Activated naive CD8-positive, alpha-beta T cell treated with anti-CD3 and anti-CD28 coated beads, Interleukin-2, amount 50 U/mL, for 24 hours (primary cell): ENCODE data around the gene CLCA2.

ENCODE experiments used
- ATAC-seq: fragments of 150-1000 bp; cut with Tn5 transposase; one replicate; pipeline ENCODE4 v1.10.0; 2021
- DNase-seq: peaks from one replicate; pipeline ENCODE4 v3.0.0; 2021
- H3K27ac Mint-ChIP-seq: one replicate; pipeline ENCODE4 v1.8.0; 2021; ENCODE audit warnings: mild to moderate bottlenecking, mixed read lengths
- H3K27me3 Mint-ChIP-seq: one replicate; pipeline ENCODE4 v1.8.0; 2021; ENCODE audit warnings: mixed read lengths
- H3K36me3 Mint-ChIP-seq: one replicate; pipeline ENCODE4 v1.8.0; 2021; ENCODE audit warnings: low read depth, mixed read lengths
- H3K4me1 Mint-ChIP-seq: one replicate; pipeline ENCODE4 v1.8.0; 2021; ENCODE audit warnings: mixed read lengths
- H3K4me3 Mint-ChIP-seq: one replicate; pipeline ENCODE4 v1.8.0; 2021; ENCODE audit warnings: mild to moderate bottlenecking, moderate library complexity, mixed read lengths
- H3K9me3 Mint-ChIP-seq: one replicate; pipeline ENCODE4 v1.8.0; 2021; ENCODE audit warnings: mixed read lengths

The CLCA2 gene

DNA sequence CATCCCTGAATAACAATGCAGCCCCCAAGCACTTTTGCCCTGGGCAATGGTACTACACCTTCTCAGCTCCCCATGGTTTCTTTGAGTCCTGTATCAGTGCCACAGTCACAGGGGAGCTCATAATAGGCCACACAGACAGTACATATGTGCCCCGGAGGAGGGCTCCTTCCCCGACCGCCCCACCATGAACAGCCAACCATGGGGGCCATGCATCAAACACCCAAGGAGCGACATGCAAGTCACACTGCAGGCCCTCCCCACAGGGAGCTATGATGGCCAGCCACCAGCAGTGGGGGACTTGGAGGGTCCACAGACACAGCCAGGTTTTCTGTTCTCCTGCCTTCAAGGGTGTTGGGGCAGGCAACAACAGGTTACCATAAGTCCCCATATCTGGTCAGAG, 13.1 kb upstream of the CLCA2 start:
- Mint-ChIP-seq H3K4me3 (no peak overlapping the region), H3K27me3 (no peaks in the 10 kb centered on the region), H3K27ac (no peak overlapping the region), H3K9me3 (no peaks in the 10 kb centered on the region), H3K4me1 (no peaks in the 10 kb centered on the region), H3K36me3 (no peaks in the 10 kb centered on the region)
- ATAC-seq (peak; percentile 5), DNase-seq (no peak)

DNA sequence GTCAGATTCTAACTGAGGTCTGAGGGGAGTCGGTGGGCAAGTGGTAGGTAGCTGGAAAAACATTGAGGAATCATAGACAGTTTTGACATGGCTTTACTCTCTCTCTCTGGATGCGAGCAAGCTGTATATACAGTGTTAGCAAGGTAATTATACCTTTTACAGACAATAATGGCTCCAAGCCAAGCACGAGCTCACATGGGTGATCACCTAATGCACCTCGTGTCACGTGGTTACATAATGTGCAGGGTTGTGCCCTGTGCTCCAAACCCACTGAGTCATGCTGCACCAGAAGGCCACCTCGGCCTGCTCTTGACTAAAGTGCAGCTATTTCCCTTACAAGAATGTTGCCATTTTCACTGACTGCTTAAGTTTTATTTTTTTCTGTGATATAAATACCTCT, 7.6 kb upstream of the CLCA2 start:
- H3K4me3 Mint-ChIP-seq: no peak overlapping the region
- no peak for DNase-seq
- H3K36me3 Mint-ChIP-seq: no peaks in the 10 kb centered on the region
- H3K27me3 Mint-ChIP-seq: no peaks in the 10 kb centered on the region
- ATAC-seq: no peak
- no peak overlapping the region for H3K27ac Mint-ChIP-seq
- H3K4me1 Mint-ChIP-seq: peaks cover 1% of the 10 kb centered on the region
- H3K9me3 Mint-ChIP-seq: no peaks in the 10 kb centered on the region

DNA sequence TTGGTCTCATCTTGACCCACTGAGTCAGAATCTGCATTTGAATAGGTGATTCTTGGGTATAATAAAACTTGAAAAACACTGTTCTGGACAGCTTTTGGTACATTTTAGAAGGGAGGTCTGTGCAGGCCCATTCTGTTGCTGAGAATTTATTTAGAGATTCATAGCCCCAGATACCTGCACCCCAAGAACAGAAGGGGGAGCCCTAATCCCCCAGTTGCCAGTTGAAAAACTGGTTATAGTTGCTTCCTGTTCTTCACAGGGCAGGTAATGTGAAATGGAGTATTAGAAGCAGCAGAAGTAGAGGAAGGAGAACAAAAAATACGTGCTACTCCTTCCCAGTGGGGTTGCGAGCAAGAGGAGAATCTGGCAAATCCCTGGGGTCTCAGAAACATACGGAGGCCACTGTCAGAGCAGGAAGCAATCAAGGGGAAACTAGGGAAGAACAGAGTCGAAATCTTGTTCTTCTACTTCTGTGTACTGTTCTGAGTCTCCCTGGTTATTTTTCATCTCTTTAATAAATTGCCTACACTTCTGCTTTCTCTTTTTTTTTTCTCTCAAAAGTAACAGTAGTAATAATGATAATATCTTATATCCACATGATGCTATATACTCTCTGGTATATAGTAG, 4.6 kb upstream of the CLCA2 start:
- no peak overlapping the region for H3K4me3 Mint-ChIP-seq
- no peaks in the 10 kb centered on the region for H3K36me3 Mint-ChIP-seq
- ATAC-seq (peak; percentile 68), DNase-seq (peak; percentile 15)
- H3K27ac Mint-ChIP-seq: no peak overlapping the region
- H3K4me1 Mint-ChIP-seq: peaks cover 1% of the 10 kb centered on the region
- H3K27me3 Mint-ChIP-seq: no peaks in the 10 kb centered on the region
- no peaks in the 10 kb centered on the region for H3K9me3 Mint-ChIP-seq

DNA sequence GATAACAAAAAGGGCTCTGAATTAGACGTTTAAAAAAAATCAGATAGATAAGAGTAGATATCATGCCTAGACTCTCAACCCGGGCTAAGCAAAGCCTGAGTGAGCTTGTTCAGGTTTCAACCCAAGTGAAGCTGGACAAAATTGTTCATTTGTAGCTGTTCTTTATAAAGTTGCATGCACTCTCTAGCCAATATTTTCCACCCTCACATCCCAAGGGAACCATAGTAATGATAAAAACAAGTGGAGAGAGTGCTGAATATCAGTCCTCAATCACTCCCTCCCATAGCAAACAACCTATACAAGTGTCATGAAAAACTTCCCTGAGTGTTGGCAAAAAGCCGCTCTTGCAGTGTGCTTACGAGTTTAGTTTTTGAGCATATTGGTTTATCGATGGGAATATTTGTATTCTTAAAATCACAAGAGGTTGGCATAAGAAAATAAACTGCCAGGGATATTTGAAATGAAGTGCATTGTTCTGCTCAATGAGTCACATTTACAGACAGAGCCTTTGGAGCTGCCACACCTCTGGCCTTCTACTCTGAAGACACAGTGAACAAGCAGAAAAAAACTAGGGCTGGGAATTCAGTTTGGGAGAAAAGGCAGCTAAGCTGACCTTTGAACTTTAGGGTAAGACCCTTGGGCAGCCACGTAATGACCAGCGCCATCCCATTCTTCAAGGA, 2.2 kb upstream of the CLCA2 start:
- Mint-ChIP-seq H3K36me3 (no peaks in the 10 kb centered on the region), H3K4me3 (no peak overlapping the region), H3K4me1 (peaks cover 1% of the 10 kb centered on the region), H3K27ac (no peak overlapping the region), H3K27me3 (peaks cover 2% of the 10 kb centered on the region), H3K9me3 (no peaks in the 10 kb centered on the region)
- ATAC-seq (no peak), DNase-seq (no peak)

DNA sequence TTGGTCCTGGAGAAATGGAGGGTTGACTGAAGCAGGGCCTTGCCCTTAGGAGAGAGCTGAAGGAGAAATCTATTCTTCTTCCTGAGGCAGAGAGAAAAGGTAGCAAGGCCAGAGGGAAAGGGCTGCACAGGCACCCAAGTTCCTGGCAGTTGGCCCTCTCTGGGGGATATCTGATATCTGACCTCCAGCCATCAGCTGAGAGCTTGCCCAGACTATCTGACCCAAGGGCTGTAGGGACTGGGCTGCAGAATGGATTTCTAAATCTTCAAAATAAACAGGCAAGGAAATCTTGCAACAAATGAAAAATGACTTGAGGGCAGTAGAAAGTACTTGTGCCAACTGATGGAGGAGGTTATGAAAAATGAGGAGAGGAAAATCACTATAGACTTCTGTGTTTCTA, 498 bp upstream of the CLCA2 start:
- H3K36me3 Mint-ChIP-seq: no peaks in the 10 kb centered on the region
- H3K4me1 Mint-ChIP-seq: peaks cover 1% of the 10 kb centered on the region
- peaks cover 2% of the 10 kb centered on the region for H3K27me3 Mint-ChIP-seq
- H3K27ac Mint-ChIP-seq: no peak overlapping the region
- no peak overlapping the region for H3K4me3 Mint-ChIP-seq
- no peaks in the 10 kb centered on the region for H3K9me3 Mint-ChIP-seq
- ATAC-seq (no peak), DNase-seq (no peak)

DNA sequence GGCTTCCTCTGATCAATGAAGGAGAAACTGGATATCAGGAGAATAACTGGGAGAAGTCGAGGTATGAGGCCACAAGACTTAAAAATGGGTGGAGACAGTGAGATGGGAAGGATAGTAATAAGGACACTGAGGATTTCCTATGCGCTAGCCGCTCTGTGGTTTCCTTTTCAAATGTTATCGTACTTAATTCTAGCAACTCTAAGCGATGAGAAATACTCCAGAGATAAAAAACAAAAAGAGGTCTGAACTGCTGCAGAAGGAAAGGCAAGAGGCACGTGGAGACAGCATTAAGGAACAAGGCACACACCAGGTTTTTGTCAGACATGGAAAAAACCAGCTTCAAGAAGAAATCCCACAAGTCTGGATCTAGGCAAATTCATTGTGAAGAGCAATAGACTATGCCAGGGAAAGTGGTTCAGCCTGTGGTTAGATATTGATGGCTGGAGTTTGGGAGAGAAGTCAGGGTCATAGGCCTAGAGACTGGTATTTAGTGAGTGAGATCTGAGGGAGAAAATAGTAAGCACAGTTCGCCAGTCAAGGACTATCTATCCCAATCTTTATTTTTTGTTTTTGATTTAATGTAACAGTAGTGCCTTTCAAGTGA, 5.3 kb downstream of the CLCA2 start:
- Mint-ChIP-seq H3K4me3 (no peak overlapping the region), H3K36me3 (no peaks in the 10 kb centered on the region), H3K4me1 (no peaks in the 10 kb centered on the region), H3K27me3 (peaks cover 3% of the 10 kb centered on the region), H3K9me3 (no peaks in the 10 kb centered on the region), H3K27ac (no peak overlapping the region)
- ATAC-seq (no peak), DNase-seq (no peak)

DNA sequence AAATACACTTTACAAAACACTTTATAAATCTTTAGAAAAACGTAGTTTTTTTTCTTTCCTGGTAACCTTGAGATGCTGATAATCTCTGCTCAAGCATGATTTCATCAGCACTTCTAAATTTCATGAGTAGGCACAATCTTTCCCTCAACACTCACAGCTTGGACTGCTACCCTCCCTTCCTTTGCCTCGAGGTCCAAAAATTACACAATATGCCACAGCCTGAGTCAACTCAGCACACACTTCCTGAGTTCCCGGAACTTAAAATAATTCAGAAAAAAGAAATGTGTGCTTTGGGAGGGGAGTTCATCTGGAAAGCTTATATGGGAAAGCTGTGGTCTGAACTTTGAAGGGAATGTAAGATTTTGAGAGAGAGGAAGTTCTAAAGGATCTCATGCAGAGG, 5.9 kb downstream of the CLCA2 start:
- no peaks in the 10 kb centered on the region for H3K9me3 Mint-ChIP-seq
- DNase-seq (no peak), ATAC-seq (peak; percentile 81)
- no peaks in the 10 kb centered on the region for H3K4me1 Mint-ChIP-seq
- H3K4me3 Mint-ChIP-seq: no peak overlapping the region
- peaks cover 3% of the 10 kb centered on the region for H3K27me3 Mint-ChIP-seq
- H3K27ac Mint-ChIP-seq: no peak overlapping the region
- no peaks in the 10 kb centered on the region for H3K36me3 Mint-ChIP-seq

DNA sequence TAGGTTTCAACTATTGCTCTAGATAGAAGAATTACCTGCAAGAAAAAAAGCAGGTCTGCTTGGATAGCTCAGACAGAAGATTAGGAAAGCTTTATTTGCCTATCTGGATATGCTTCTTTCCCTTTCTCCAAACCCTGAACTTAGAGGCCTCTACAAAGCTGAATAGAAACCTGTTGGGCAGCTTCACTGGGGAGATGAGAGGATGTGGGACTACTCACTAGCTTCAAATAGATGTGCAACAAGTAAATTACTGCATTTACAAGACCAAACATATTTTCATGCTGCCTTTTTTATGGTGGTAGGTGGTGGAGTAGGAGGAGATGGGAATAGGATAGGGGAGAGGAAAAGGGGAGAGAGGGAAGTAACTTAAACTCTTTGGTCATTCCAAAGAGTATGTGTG, 6.4 kb downstream of the CLCA2 start:
- no peaks in the 10 kb centered on the region for H3K36me3 Mint-ChIP-seq
- ATAC-seq: no peak
- H3K27me3 Mint-ChIP-seq: peaks cover 2% of the 10 kb centered on the region
- no peaks in the 10 kb centered on the region for H3K9me3 Mint-ChIP-seq
- H3K27ac Mint-ChIP-seq: no peak overlapping the region
- no peaks in the 10 kb centered on the region for H3K4me1 Mint-ChIP-seq
- no peak overlapping the region for H3K4me3 Mint-ChIP-seq
- DNase-seq: no peak

DNA sequence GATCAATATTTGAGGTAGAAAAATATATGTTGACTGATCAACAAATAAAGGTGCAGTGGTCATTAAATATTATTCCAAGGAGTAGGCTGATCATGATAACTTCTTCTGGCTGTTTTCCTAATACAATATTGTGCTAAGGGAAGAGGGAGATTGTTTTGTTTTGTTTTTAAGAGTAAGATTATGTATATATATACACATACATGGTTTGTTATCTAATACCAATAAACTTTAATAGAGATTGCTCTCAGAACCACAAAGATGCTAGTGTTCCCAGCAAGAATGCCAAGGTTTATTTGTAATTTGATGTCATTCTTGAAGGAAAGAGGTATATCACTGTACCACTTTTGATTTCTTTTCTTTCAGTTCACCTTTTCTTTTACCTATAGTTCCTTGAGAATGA, 10.1 kb downstream of the CLCA2 start:
- DNase-seq (no peak), ATAC-seq (no peak)
- no peaks in the 10 kb centered on the region for H3K36me3 Mint-ChIP-seq
- H3K9me3 Mint-ChIP-seq: no peaks in the 10 kb centered on the region
- no peak overlapping the region for H3K4me3 Mint-ChIP-seq
- peaks cover 2% of the 10 kb centered on the region for H3K27me3 Mint-ChIP-seq
- no peak overlapping the region for H3K27ac Mint-ChIP-seq
- H3K4me1 Mint-ChIP-seq: no peaks in the 10 kb centered on the region

DNA sequence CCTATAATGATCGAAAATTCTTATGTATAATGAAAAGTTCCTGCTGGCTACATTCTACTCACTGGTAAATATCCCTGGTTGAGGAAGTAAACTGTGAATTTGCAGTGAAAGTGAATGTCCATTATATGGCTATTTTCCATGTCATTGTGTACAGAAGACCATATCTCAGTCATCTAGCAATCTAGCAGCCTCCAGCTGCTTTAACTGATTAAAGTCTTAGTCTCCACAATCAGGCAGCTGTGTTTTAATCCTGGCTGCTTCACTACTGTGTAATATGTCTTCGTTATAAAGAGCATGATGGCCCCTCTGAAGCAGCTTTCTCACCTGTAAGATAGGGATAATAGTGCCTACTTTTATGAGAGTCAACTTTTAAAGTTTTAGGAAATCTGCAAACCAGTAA, 11.4 kb downstream of the CLCA2 start:
- no peaks in the 10 kb centered on the region for H3K9me3 Mint-ChIP-seq
- peaks cover 2% of the 10 kb centered on the region for H3K27me3 Mint-ChIP-seq
- no peak overlapping the region for H3K27ac Mint-ChIP-seq
- no peaks in the 10 kb centered on the region for H3K4me1 Mint-ChIP-seq
- no peak for DNase-seq
- ATAC-seq: no peak
- no peak overlapping the region for H3K4me3 Mint-ChIP-seq
- H3K36me3 Mint-ChIP-seq: no peaks in the 10 kb centered on the region

DNA sequence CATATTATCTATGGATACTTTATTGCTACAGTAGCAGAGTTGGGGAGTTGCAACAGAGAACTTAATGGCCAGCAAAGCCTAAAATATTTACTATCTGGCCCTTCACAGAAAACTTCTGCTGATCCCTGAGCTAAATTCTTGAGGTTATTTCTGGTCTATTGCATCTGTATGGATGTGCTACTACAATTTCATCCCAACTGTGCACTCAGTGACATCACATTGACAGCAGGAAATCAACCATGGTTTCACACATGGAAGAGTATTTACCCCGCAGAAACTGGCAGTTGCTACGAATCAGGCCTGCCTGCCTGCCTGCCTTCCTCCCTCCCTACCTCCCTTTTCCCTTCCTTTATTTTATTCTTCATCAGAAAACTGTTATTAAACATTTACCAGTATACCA, 12.1 kb downstream of the CLCA2 start:
- no peaks in the 10 kb centered on the region for H3K36me3 Mint-ChIP-seq
- ATAC-seq: no peak
- H3K4me1 Mint-ChIP-seq: no peaks in the 10 kb centered on the region
- H3K27me3 Mint-ChIP-seq: peaks cover 2% of the 10 kb centered on the region
- H3K4me3 Mint-ChIP-seq: no peak overlapping the region
- DNase-seq: no peak
- H3K27ac Mint-ChIP-seq: no peak overlapping the region
- H3K9me3 Mint-ChIP-seq: no peaks in the 10 kb centered on the region

DNA sequence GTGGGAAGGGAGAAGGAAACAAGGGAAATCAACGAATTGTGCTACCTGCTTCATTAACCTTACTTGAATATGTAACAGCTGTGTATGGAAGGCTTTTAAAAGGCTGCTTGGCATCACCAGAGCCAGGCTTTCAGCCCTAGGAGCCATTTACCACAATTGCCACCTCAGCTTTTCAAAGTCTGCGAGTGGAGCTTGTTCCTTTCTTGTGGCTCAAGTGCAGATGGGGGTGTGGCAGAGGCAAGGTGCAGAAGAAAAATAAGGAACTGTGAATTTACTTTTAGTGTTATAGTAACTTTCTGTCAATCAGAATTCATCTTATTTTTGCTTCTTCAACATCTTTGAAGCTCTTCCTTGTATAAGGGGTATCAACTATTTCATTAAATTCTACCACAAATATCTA, 17.6 kb downstream of the CLCA2 start:
- H3K4me1 Mint-ChIP-seq: peaks cover 7% of the 10 kb centered on the region
- H3K27ac Mint-ChIP-seq: no peak overlapping the region
- no peaks in the 10 kb centered on the region for H3K36me3 Mint-ChIP-seq
- H3K27me3 Mint-ChIP-seq: no peaks in the 10 kb centered on the region
- DNase-seq: no peak
- no peak for ATAC-seq
- no peak overlapping the region for H3K4me3 Mint-ChIP-seq
- H3K9me3 Mint-ChIP-seq: no peaks in the 10 kb centered on the region

DNA sequence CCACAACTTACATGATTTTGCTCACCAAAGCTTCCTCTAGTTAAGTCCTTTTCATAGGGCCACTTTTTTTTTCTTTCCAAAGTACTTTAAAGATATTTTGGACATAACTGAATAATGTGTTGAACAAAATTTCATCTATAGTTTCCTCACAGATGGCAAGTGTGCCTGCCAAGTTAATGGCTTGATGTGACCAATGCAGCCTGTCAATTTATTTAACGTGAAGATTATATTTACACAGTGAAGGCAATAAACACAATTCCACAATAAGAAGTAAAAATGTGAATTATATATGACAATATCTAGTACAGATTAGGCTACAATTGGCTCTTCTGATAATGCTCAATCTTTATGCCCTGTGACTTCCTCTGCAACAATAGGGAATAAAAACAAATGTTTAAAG, 18.0 kb downstream of the CLCA2 start:
- no peaks in the 10 kb centered on the region for H3K36me3 Mint-ChIP-seq
- no peak overlapping the region for H3K4me3 Mint-ChIP-seq
- DNase-seq (no peak), ATAC-seq (no peak)
- H3K27me3 Mint-ChIP-seq: no peaks in the 10 kb centered on the region
- no peak overlapping the region for H3K27ac Mint-ChIP-seq
- H3K9me3 Mint-ChIP-seq: no peaks in the 10 kb centered on the region
- H3K4me1 Mint-ChIP-seq: peaks cover 7% of the 10 kb centered on the region

DNA sequence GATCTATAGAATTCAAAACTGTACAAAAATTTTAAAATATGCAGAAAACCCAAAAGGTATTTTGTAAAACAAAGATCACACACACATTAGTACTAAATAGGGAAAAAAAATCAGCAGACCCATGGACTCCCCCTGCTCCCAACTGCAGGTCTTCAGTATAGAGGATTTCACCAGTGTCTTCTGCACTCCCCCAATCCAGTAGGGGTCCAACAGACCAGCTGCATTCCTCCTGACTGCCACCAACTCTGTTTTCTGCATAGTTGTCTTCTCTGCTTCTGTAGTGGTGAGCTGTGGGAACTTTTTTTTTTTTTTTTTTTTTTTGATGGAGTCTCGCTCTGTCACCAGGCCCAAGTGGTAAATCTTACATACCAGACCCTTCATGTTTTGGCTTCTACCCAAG, 21.9 kb downstream of the CLCA2 start:
- no peaks in the 10 kb centered on the region for H3K36me3 Mint-ChIP-seq
- ATAC-seq (no peak), DNase-seq (no peak)
- H3K9me3 Mint-ChIP-seq: no peaks in the 10 kb centered on the region
- H3K4me3 Mint-ChIP-seq: no peak overlapping the region
- H3K4me1 Mint-ChIP-seq: peaks cover 7% of the 10 kb centered on the region
- H3K27ac Mint-ChIP-seq: no peak overlapping the region
- H3K27me3 Mint-ChIP-seq: peaks cover 3% of the 10 kb centered on the region

DNA sequence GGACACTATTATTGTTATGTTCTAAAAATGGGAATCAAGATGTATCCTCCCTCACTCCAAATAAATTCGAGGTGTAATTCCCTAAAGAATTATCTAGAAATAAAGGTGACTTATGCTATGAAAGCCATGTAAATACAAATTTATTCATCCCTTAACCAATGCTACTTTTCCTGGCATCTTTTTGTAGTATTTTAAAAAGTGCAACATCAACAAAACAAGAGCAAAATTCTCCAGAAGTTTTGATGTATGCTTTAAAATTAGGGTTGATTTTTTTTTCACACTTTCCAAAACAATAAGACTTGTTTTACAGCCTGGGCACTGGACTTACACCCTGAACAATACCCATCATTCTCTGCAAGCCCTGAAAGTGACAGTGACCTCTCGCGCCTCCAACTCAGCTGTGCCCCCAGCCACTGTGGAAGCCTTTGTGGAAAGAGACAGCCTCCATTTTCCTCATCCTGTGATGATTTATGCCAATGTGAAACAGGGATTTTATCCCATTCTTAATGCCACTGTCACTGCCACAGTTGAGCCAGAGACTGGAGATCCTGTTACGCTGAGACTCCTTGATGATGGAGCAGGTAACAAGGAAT, 23.3 kb downstream of the CLCA2 start:
- Mint-ChIP-seq H3K27me3 (peaks cover 3% of the 10 kb centered on the region), H3K4me1 (no peaks in the 10 kb centered on the region), H3K9me3 (no peaks in the 10 kb centered on the region), H3K4me3 (no peak overlapping the region), H3K36me3 (no peaks in the 10 kb centered on the region), H3K27ac (no peak overlapping the region)
- no peak for ATAC-seq
- DNase-seq: no peak
